ENCODE data around the gene MYO3B.

DNA sequence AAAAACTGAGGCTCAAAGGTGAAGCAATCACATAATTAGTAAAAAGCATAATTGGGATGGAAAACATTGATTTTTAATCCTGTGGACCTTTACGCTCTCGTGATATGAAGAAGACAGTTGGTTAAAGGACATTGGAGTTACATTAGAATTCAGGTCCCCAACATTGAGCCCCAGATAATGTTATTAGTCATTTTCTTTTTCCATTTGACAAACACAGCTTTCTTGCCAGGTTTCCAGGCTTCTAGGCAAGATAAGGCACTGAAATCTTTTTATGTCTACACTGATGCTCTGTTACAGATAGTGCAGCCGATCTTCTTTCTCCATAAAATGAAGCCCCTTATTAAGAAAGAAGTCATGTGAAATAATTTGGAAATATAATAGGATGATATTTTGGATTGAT is 38.5 kb downstream of the MYO3B start:
- TF ChIP-seq FOXP2 (optimal IDR thresholded peaks at IDR 0.05; ENCODE audit: borderline replicate concordance, extremely low read depth, extremely low read length, insufficient read depth) (no peak), POLR2AphosphoS5 (IDR thresholded peaks at IDR 0.05; ENCODE audit: low read depth, low read length) (no peak), SIN3A (IDR thresholded peaks at IDR 0.05; ENCODE audit: borderline replicate concordance, insufficient read depth, low read length) (no peak)
- TF ChIP-seq, protein P1, sequence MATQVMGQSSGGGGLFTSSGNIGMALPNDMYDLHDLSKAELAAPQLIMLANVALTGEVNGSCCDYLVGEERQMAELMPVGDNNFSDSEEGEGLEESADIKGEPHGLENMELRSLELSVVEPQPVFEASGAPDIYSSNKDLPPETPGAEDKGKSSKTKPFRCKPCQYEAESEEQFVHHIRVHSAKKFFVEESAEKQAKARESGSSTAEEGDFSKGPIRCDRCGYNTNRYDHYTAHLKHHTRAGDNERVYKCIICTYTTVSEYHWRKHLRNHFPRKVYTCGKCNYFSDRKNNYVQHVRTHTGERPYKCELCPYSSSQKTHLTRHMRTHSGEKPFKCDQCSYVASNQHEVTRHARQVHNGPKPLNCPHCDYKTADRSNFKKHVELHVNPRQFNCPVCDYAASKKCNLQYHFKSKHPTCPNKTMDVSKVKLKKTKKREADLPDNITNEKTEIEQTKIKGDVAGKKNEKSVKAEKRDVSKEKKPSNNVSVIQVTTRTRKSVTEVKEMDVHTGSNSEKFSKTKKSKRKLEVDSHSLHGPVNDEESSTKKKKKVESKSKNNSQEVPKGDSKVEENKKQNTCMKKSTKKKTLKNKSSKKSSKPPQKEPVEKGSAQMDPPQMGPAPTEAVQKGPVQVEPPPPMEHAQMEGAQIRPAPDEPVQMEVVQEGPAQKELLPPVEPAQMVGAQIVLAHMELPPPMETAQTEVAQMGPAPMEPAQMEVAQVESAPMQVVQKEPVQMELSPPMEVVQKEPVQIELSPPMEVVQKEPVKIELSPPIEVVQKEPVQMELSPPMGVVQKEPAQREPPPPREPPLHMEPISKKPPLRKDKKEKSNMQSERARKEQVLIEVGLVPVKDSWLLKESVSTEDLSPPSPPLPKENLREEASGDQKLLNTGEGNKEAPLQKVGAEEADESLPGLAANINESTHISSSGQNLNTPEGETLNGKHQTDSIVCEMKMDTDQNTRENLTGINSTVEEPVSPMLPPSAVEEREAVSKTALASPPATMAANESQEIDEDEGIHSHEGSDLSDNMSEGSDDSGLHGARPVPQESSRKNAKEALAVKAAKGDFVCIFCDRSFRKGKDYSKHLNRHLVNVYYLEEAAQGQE (IDR thresholded peaks at IDR 0.05; ENCODE audit: insufficient read depth in 1 of 2, low read depth in 2 of 2, low read length in 2 of 2), result no peak
